LNCAP (cell line): ENCODE measurements around the gene COQ2.

Experiments used
- TF ChIP-seq, protein P1 (sequence below): fragments of 450-650 bp; IDR thresholded peaks from 2 replicates; pipeline ENCODE4 v1.5.1; 2017; ENCODE audit warnings: mild to moderate bottlenecking

COQ2 gene

DNA sequence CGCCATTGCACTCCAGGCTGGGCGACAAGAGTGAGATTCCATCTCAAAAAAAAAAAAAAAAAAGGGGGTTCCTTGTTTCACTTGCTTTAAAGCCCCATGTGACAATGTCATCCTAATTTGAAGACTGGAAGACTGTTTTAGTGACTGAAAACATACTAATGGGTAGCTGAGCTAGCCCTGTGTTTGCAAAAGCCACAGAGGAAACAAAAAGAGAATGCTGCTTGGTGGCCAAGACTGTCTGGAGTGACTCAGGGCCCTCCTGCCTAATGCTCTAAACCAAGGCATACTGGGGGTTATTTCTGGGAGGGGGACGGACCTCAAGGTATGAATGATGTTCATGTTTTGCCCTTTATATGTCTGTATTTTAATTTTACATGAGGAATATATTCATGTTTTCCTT lies 34.1 kb upstream of the COQ2 start:
- TF ChIP-seq, protein P1, sequence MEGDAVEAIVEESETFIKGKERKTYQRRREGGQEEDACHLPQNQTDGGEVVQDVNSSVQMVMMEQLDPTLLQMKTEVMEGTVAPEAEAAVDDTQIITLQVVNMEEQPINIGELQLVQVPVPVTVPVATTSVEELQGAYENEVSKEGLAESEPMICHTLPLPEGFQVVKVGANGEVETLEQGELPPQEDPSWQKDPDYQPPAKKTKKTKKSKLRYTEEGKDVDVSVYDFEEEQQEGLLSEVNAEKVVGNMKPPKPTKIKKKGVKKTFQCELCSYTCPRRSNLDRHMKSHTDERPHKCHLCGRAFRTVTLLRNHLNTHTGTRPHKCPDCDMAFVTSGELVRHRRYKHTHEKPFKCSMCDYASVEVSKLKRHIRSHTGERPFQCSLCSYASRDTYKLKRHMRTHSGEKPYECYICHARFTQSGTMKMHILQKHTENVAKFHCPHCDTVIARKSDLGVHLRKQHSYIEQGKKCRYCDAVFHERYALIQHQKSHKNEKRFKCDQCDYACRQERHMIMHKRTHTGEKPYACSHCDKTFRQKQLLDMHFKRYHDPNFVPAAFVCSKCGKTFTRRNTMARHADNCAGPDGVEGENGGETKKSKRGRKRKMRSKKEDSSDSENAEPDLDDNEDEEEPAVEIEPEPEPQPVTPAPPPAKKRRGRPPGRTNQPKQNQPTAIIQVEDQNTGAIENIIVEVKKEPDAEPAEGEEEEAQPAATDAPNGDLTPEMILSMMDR: no peak

DNA sequence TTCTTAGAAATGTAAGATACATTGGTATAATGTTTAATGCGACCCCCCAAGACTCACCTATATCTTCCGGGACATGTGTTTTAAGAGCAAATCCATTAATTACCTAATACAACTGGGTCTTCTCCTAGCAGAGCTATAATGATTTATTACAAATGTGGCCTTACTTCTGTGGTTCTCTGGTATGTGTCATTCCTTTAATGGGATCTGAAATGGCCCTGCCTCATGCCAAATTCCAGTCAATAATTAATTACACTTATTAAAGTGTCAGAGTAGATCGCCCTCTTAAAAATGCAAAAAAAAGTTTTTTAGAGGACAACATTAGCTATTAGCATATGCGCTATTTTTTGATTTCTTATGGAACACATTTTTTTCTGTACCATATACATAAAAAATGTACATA lies 33.1 kb upstream of the COQ2 start:
- TF ChIP-seq, protein P1: no peak

DNA sequence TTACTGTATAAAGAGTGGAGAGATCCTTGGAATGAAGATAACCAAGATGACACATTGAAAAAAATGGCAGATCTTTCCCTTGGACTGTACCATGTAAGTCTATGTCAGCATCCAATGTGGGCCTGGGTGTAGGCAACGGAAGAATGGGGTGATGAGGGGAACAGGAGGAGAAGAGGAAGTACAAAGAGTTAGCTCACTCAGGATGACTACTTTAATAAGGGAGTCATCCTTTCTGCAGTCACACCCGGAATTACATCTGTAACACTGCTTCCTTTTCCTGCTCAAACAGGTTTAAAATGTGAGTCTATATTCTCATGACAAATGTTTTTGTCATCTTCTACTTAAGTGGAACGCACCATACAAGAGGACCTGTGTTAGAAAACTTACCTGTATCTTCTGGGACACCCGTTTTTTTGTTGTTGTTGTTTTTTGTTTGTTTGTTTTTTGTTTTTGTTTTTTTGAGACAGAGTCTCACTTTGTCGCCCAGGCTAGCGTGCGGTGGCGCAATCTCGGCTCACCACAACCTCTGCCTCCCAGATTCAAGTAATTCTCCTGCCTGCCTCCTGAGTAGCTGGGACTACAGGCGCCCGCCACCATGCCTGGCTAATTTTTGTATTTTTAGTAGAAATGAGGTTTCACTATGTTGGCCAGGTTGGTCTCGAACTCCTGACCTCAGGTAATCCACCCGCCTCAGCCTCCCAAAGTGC lies 32.0 kb upstream of the COQ2 start:
- TF ChIP-seq, protein P1: no peak

DNA sequence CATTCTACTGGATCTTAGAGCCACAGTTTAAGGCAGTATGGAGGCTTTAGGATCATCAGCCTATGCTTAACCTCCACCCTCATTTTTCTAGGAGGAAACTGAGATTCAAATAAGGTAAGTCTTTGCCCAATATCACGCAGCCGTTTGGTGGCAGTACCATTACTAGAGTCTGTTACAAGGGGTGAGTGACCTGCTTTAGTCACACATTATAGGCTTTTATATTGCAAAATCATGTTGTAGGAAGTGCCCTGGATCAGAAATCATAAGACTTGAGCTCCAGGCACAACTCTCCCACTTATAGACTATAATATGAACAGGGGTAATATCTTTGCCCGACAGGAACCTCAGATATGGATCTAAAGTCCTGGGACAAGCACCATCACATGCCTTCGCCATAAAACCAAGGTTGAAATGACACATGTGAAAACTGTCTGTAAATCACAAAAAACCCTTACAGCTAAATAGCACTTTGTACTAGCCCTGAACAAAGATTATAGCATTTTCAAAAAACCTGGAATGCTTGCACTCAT lies 30.8 kb upstream of the COQ2 start:
- TF ChIP-seq, protein P1: no peak

DNA sequence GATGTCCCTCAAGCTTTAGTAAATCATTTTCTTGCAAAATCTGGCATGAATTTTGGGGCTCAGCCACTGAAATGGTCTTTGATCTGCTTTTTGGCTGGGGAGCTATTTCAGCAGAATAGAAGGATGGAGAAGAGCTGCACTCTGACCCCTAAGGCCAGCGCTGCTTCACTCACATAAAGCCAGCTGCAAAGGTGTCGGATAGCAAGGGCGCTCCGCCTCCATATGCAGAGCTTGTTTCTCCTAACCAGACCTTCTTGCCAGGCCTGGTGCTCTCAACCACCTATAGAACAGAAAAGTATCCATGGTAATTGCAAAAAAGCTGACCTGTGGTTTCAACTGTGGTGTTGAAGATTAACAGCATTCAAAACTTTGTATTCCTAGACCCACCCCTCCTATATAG lies 24.1 kb upstream of the COQ2 start:
- TF ChIP-seq, protein P1: no peak

DNA sequence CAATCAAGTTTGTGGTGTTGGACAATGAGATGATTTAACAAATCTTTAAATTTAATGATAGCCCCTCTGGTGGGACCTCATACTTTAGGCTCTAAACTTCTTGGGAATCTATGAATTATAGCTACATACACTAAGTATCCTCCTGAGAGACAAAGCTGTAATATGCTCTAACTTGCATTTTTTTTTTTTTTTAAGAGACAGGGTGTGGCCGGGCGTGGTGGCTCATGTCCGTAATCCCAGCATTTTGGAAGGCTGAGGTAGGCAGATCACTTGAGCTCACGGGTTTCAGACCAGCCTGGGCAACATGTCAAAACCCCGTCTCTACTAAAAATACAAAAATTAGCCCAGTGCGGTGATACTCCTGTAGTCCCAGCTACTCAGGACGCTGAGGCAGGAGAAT lies 23.3 kb upstream of the COQ2 start:
- TF ChIP-seq, protein P1: no peak

DNA sequence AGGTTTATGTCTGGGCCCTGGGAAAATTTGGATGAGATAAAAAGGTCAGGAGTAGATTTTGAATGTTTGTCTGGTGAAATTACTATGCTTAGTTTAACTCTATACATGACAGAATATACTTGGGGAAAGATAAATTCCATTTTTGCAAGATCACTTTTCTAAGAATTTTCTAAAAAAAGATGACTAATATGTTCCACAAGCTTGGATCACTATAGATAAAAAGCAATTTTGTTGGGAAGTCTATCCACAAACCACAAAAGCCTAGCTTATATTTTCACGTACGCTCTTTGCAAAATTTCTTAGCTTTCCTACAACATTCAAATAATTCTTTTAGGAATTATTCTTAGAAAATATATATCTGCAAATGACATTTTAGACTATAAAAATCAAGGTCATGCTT lies 20.6 kb upstream of the COQ2 start:
- TF ChIP-seq, protein P1: no peak
